Mesothelial cell of epicardium (in vitro differentiated cells): Measurements from ENCODE around the gene DNAJC13. TPM values are rescaled to one million over a fixed set of nuclear protein-coding genes. Genes with fewer than 3 reads are reported as not detected.

Experiments used
- DNase-seq, 2 experiments: peaks; one replicate each; pipeline ENCODE4 v3.0.0; 2021; ENCODE audit warnings: low spot score in 2 of 2; ENCODE audit not compliant: unreplicated experiment in 2 of 2
- H3K27ac Mint-ChIP-seq: 2 replicates; pipeline ENCODE4 v1.8.0; 2021; ENCODE audit warnings: mixed read lengths
- H3K27me3 Mint-ChIP-seq: 2 replicates; pipeline ENCODE4 v1.8.0; 2021; ENCODE audit warnings: low read depth, mixed read lengths
- H3K36me3 Mint-ChIP-seq: 2 replicates; pipeline ENCODE4 v1.8.0; 2021; ENCODE audit warnings: mixed read lengths
- H3K4me1 Mint-ChIP-seq: 2 replicates; pipeline ENCODE4 v1.8.0; 2021; ENCODE audit warnings: mixed read lengths
- H3K4me3 Mint-ChIP-seq: 2 replicates; pipeline ENCODE4 v1.8.0; 2021; ENCODE audit warnings: mild to moderate bottlenecking, moderate library complexity, mixed read lengths
- H3K9me3 Mint-ChIP-seq: 2 replicates; pipeline ENCODE4 v1.8.0; 2021; ENCODE audit warnings: mixed read lengths
- total RNA-seq: library from RNA; stranded (reverse); gene quantifications from 3 replicates; pipeline ENCODE4 v1.2.1, GENCODE V29; 2021
- TF ChIP-seq, protein P1 (sequence below): fragments of 200-600 bp; sonication (generic); IDR thresholded peaks from one replicate; pipeline ENCODE4 v1.5.0; 2021; ENCODE audit warnings: antibody characterized with exemption; ENCODE audit not compliant: unreplicated experiment

Gene DNAJC13
- total RNA-seq, 1 donor from 2014 or later, result 37.8 TPM

DNA sequence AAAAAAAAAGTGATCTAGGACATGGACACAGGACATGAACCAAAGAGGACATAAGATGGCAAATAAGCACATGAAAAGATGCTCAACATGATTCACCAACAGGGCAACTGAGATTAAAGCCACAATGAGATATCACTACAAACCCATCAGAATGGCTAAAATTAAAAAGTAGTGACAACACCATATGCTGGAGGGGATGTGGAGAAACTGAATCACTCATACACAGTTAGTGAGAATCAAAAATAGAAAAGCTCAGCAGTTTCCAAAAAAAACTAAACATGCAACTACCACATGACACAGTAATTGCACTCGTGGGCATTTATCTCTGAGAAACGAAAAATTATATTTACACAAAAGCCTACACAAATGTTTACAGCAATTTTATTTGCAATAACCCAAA lies 151.9 kb downstream of the DNAJC13 start:
- TF ChIP-seq, protein P1, sequence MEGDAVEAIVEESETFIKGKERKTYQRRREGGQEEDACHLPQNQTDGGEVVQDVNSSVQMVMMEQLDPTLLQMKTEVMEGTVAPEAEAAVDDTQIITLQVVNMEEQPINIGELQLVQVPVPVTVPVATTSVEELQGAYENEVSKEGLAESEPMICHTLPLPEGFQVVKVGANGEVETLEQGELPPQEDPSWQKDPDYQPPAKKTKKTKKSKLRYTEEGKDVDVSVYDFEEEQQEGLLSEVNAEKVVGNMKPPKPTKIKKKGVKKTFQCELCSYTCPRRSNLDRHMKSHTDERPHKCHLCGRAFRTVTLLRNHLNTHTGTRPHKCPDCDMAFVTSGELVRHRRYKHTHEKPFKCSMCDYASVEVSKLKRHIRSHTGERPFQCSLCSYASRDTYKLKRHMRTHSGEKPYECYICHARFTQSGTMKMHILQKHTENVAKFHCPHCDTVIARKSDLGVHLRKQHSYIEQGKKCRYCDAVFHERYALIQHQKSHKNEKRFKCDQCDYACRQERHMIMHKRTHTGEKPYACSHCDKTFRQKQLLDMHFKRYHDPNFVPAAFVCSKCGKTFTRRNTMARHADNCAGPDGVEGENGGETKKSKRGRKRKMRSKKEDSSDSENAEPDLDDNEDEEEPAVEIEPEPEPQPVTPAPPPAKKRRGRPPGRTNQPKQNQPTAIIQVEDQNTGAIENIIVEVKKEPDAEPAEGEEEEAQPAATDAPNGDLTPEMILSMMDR, result no peak
- peaks cover 28% of the 10 kb centered on the region for H3K36me3 Mint-ChIP-seq
- no peak overlapping the region for H3K27ac Mint-ChIP-seq
- peaks cover 12% of the 10 kb centered on the region for H3K9me3 Mint-ChIP-seq
- no peaks in the 10 kb centered on the region for H3K4me1 Mint-ChIP-seq
- DNase-seq, result no peak
- no peaks in the 10 kb centered on the region for H3K27me3 Mint-ChIP-seq
- H3K4me3 Mint-ChIP-seq, result no peak overlapping the region

DNA sequence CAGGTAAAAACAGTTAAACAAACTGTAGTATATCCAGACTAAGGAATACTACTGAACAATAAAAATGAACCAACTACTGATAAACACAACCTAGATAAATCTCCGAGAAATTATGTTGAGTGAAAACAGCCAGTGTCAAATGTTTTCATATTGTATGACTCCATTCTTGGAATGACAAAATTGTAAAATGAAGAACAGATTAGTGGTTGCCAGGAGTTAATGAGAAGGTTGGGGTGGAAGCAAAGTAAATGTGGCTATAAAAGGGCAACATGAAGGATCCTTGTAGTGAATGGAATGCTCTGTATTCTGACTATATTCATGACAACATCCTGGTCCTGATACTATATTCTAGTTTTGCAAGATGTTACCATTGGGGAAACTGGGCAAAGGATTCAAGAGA lies 152.3 kb downstream of the DNAJC13 start:
- Mint-ChIP-seq H3K4me3 (no peak overlapping the region), H3K27me3 (no peaks in the 10 kb centered on the region), H3K4me1 (no peaks in the 10 kb centered on the region), H3K27ac (no peak overlapping the region), H3K9me3 (peaks cover 12% of the 10 kb centered on the region), H3K36me3 (peaks cover 28% of the 10 kb centered on the region)
- DNase-seq, result no peak
- TF ChIP-seq, protein P1, result no peak

DNA sequence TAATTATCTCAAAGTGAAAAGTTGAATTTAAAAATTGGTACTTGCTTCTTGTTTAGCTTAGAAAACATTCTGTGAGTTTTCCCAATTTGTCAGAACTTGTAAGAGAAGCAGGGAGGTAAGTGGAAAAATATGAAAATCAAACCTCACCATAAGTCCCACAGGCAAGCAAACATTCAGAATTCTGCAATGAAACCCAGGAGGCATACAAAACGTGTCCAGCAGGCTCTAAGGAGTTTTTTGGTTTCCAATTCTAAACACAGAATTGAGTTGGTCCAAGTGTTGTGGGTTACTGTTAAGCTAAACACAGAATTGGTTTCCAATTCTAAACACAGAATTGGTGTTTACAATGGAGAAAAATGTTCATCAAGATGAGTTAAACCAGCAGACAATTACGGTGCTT lies 152.7 kb downstream of the DNAJC13 start:
- H3K4me3 Mint-ChIP-seq, result no peak overlapping the region
- TF ChIP-seq, protein P1, result no peak
- H3K27ac Mint-ChIP-seq, result no peak overlapping the region
- no peaks in the 10 kb centered on the region for H3K27me3 Mint-ChIP-seq
- H3K4me1 Mint-ChIP-seq, result no peaks in the 10 kb centered on the region
- peaks cover 12% of the 10 kb centered on the region for H3K9me3 Mint-ChIP-seq
- DNase-seq, result no peak
- H3K36me3 Mint-ChIP-seq, result peaks cover 28% of the 10 kb centered on the region

DNA sequence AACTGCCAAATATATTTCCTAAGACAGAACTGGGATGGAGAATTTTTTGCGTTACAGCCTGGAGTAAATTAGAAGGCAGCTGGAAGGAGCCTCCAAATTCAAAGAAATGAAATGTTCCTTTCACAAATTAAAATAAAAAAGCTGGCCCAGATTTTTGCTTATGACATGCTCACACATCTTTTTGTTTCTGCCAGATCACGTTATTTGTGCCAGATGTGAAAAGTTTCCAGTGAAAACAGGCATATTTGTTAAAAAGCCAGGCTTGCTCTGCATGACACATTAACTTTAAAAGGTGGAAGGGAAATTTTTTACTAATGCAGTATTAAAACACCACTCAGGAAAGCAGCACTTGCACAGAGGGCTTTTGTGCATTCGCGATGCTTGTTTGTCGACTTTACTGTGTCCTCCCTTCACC lies 156.5 kb downstream of the DNAJC13 start:
- peaks cover 12% of the 10 kb centered on the region for H3K9me3 Mint-ChIP-seq
- TF ChIP-seq, protein P1, result no peak
- H3K4me1 Mint-ChIP-seq, result no peaks in the 10 kb centered on the region
- H3K27ac Mint-ChIP-seq, result no peak overlapping the region
- no peak overlapping the region for H3K4me3 Mint-ChIP-seq
- no peak for DNase-seq
- peaks cover 38% of the 10 kb centered on the region for H3K36me3 Mint-ChIP-seq
- H3K27me3 Mint-ChIP-seq, result no peaks in the 10 kb centered on the region

DNA sequence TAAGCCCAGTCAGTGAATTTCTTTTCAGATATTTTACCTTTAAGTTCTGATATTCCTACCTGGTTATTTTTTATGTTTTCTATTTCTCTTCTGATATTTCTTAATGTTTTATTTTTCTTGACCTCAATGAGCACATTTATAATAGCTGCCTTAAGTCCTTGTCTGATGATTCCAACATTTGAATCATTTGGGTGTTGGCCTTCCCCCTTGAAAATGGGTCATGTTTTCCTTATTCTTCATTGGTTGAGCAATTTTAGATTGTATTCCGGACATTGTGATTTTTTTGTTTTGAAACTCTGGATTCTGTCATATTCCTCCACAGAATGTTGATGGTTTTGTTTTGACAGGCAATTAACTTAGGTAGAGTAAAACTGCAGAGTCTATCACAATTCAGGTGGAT lies 170.1 kb downstream of the DNAJC13 start:
- H3K9me3 Mint-ChIP-seq, result peaks cover 13% of the 10 kb centered on the region
- TF ChIP-seq, protein P1, result no peak

More for the DNA sequence above, 170.1 kb downstream of the DNAJC13 start:
- DNase-seq, result no peak
- H3K4me3 Mint-ChIP-seq, result no peak overlapping the region
- no peak overlapping the region for H3K27ac Mint-ChIP-seq
- H3K36me3 Mint-ChIP-seq, result peaks cover 16% of the 10 kb centered on the region
- H3K4me1 Mint-ChIP-seq, result no peaks in the 10 kb centered on the region
- no peaks in the 10 kb centered on the region for H3K27me3 Mint-ChIP-seq

Other genes starting within 250 kb of the DNAJC13 start
- 25.5 to 28.0 TPM (median 27.8 TPM) in 3 replicates for gene ACP3, start 100.1 kb upstream of the DNAJC13 start, total RNA-seq
- gene ACKR4, start 179.8 kb downstream of the DNAJC13 start, total RNA-seq, result 0.13 TPM in 2 of 3 replicates, not detected in the other
- 20.3 to 21.8 TPM (median 21.4 TPM) in 3 replicates for gene ACAD11, start 242.3 kb downstream of the DNAJC13 start, total RNA-seq
- gene UBA5, start 242.8 kb downstream of the DNAJC13 start, total RNA-seq, result 37.4 to 42.2 TPM (median 37.9 TPM) in 3 replicates